Body of pancreas (tissue), 4 donors: ENCODE results near the gene METTL24. TPM values are rescaled to one million over a fixed set of nuclear protein-coding genes. Genes with fewer than 3 reads are reported as not detected.

Experiments used
- ATAC-seq: fragments of 150-250 bp; one replicate; pipeline ENCODE4 v1.9.1; 2016
- DNase-seq, 4 donors: peaks; one replicate each; pipeline ENCODE4 v3.0.0-alpha.2; 2019
- H3K27ac ChIP-seq, 4 donors: fragments of 200-600 bp; sonication (generic); 1 replicate in 3 of 4; 2 replicates in 1 of 4; pipeline versions ENCODE4 v1.5.1 to v1.6.1; 2016 to 2019; ENCODE audit warnings: mild to moderate bottlenecking in 1 of 4, mixed read lengths in 1 of 4, moderate library complexity in 1 of 4
- H3K27me3 ChIP-seq, 2 donors: fragments of 200-600 bp; sonication (generic); one replicate each; pipeline ENCODE4 v1.6.0; 2016; ENCODE audit warnings: mild to moderate bottlenecking in 1 of 2
- H3K36me3 ChIP-seq, 2 donors: fragments of 200-600 bp; sonication (generic); replicated peaks in 1 of 2; 2 replicates each; pipeline ENCODE4 v1.5.1; 2016; ENCODE audit warnings: low read depth in 2 of 2; ENCODE audit not compliant: insufficient read depth in 1 of 2
- H3K4me1 ChIP-seq: fragments of 200-600 bp; sonication (generic); one replicate; pipeline ENCODE4 v1.6.0; 2016
- H3K4me3 ChIP-seq, 2 donors: fragments of 200-600 bp; sonication (generic); 1 replicate in 1 of 2; 2 replicates in 1 of 2; pipeline ENCODE4 v1.5.1; 2016 to 2019
- H3K9me3 ChIP-seq, 3 donors: fragments of 200-600 bp; sonication (generic); 1 replicate in 2 of 3; 2 replicates in 1 of 3; pipeline ENCODE4 v1.5.1; 2016
- CTCF ChIP-seq, 7 experiments: fragments of 450-650 bp in 4 of 7; fragments of 200-600 bp in 3 of 7; sonication (generic) in 3 of 7; IDR thresholded peaks; one replicate each; pipeline ENCODE4 v1.5.1; 2016 to 2019; ENCODE audit warnings: antibody characterized with exemption in 7 of 7
- POLR2A ChIP-seq, 3 donors: fragments of 450-650 bp; IDR thresholded peaks; one replicate each; pipeline ENCODE4 v1.6.1; 2016; ENCODE audit warnings: antibody characterized with exemption in 3 of 3, mild to moderate bottlenecking in 2 of 3
- WGBS, 2 donors: methylation state at CpG; one replicate each; pipeline ENCODE4 v1.1.5; 2017; 5-methylcytosine and 5-hydroxymethylcytosine counted together
- intact Hi-C: fragments of 100-400 bp; cut with DNase I; formaldehyde crosslinking; loops from one replicate; pipeline ENCODE4 v1.15.1; 2023
- total RNA-seq, 2 donors: library from RNA; depleted of rRNA; stranded (reverse); fragments of >200 nt; gene quantifications; one replicate each; pipeline ENCODE4 v1.1.0, GENCODE V29; 2016

METTL24 gene
- total RNA-seq, 2 donors from 2014 or later, result 2.3 to 4.0 TPM

- DNase-seq (no peak), ATAC-seq (no peak)
- intact Hi-C loops, result no loop called here
- H3K36me3 ChIP-seq, result no peaks in the 10 kb centered on the region
- no peak for TF ChIP-seq CTCF (IDR thresholded peaks at IDR 0.05)
- WGBS, 2 donors, result 88 to 96% methylated on average over 5 of the region's 5 CpGs
- no peaks in the 10 kb centered on the region for H3K9me3 ChIP-seq
- H3K4me3 ChIP-seq, result no peak overlapping the region
- no peaks in the 10 kb centered on the region for H3K27me3 ChIP-seq
- no peaks in the 10 kb centered on the region for H3K4me1 ChIP-seq
- no peak overlapping the region for H3K27ac ChIP-seq
Measured at GRCh38 chr6:110298916-110299315, 59.2 kb downstream of the METTL24 start.

- ATAC-seq (no peak), DNase-seq (no peak)
- no peaks in the 10 kb centered on the region for H3K4me1 ChIP-seq
- no peaks in the 10 kb centered on the region for H3K27me3 ChIP-seq
- 28 to 31% methylated on average over 2 of the region's 2 CpGs for WGBS, 2 donors
- no peak overlapping the region for H3K27ac ChIP-seq
- H3K36me3 ChIP-seq, result no peaks in the 10 kb centered on the region
- intact Hi-C loops, result no loop called here
- H3K9me3 ChIP-seq, result no peaks in the 10 kb centered on the region
- TF ChIP-seq CTCF (IDR thresholded peaks at IDR 0.05) (no peak), POLR2A (IDR thresholded peaks at IDR 0.05) (no peak)
- no peak overlapping the region for H3K4me3 ChIP-seq
Measured at GRCh38 chr6:110298411-110298810, 59.7 kb downstream of the METTL24 start.

- WGBS, 2 donors, result 59 to 75% methylated on average over 11 of the region's 11 CpGs
Measured at GRCh38 chr6:110296241-110297025, 61.7 kb downstream of the METTL24 start.

GRCh38 chr6:110295451-110296165 lies 62.5 kb downstream of the METTL24 start:
- Histone ChIP-seq H3K9me3 (no peaks in the 10 kb centered on the region), H3K27ac (no peak overlapping the region), H3K27me3 (no peaks in the 10 kb centered on the region), H3K4me3 (no peak overlapping the region), H3K36me3 (no peaks in the 10 kb centered on the region), H3K4me1 (no peaks in the 10 kb centered on the region)
- TF ChIP-seq CTCF (IDR thresholded peaks at IDR 0.05) (no peak), POLR2A (IDR thresholded peaks at IDR 0.05) (no peak)
- intact Hi-C loops, result no loop called here
- ATAC-seq (no peak), DNase-seq (no peak)
- WGBS, 2 donors, result 63 to 66% methylated on average over 5 of the region's 5 CpGs

More at GRCh38 chr6:110296241-110297025, 61.7 kb downstream of the METTL24 start:
- intact Hi-C loops, result no loop called here
- ATAC-seq (no peak), DNase-seq (no peak)
- Histone ChIP-seq H3K27me3 (no peaks in the 10 kb centered on the region), H3K36me3 (no peaks in the 10 kb centered on the region), H3K27ac (no peak overlapping the region), H3K9me3 (no peaks in the 10 kb centered on the region), H3K4me3 (no peak overlapping the region), H3K4me1 (no peaks in the 10 kb centered on the region)
- TF ChIP-seq CTCF (IDR thresholded peaks at IDR 0.05), result no peak
- TF ChIP-seq POLR2A (IDR thresholded peaks at IDR 0.05), result no peak
